GM23338 (cell line): ENCODE data around the gene ZBP1.

ENCODE experiments used
- CREB1 ChIP-seq: fragments of 250-450 bp; sonication (Bioruptor Pico); IDR thresholded peaks from 2 replicates; pipeline ENCODE4 v1.5.0; 2020; ENCODE audit warnings: low read depth, mild to moderate bottlenecking, moderate library complexity
- EZH2 ChIP-seq: fragments of 200-600 bp; sonication (generic); IDR thresholded peaks from one replicate; pipeline ENCODE4 v1.8.0; 2017; ENCODE audit warnings: antibody characterized with exemption, mild to moderate bottlenecking, low read depth; ENCODE audit not compliant: unreplicated experiment
- EZH2phosphoT487 ChIP-seq: fragments of 200-600 bp; sonication (generic); IDR thresholded peaks from one replicate; pipeline ENCODE4 v1.8.1; 2018; ENCODE audit warnings: antibody characterized with exemption; ENCODE audit not compliant: unreplicated experiment
- JUNB ChIP-seq: IDR thresholded peaks from one replicate; pipeline ENCODE4 v1.6.1; 2016; ENCODE audit warnings: antibody characterized with exemption; ENCODE audit not compliant: unreplicated experiment
- POLR2AphosphoS5 ChIP-seq: IDR thresholded peaks from 2 replicates; pipeline ENCODE4 v1.6.1; 2016; ENCODE audit warnings: antibody characterized with exemption, low read depth
- STAT1 ChIP-seq: IDR thresholded peaks from one replicate; pipeline ENCODE4 v1.6.1; 2016; ENCODE audit warnings: antibody characterized with exemption; ENCODE audit not compliant: unreplicated experiment
- ZNF114 ChIP-seq: fragments of 250-450 bp; sonication (Bioruptor Pico); IDR thresholded peaks from 2 replicates; pipeline ENCODE4 v1.5.0; 2020; ENCODE audit warnings: mild to moderate bottlenecking, moderate library complexity
- TF ChIP-seq, protein P1 (sequence below), 2 experiments: fragments of 200-600 bp in 1 of 2; sonication (generic) in 1 of 2; conservative IDR thresholded peaks; 2 replicates each; pipeline versions ENCODE4 v1.5.1 to v1.6.1; 2016 to 2017; ENCODE audit warnings: antibody characterized with exemption in 2 of 2, low read depth in 2 of 2, mild to moderate bottlenecking in 2 of 2, moderate library complexity in 1 of 2
- TF ChIP-seq, protein P2 (sequence below): IDR thresholded peaks from one replicate; pipeline ENCODE4 v1.6.1; 2018; ENCODE audit warnings: antibody characterized with exemption; ENCODE audit not compliant: unreplicated experiment
- TF ChIP-seq, protein P3 (sequence below): IDR thresholded peaks from 2 replicates; pipeline ENCODE4 v1.6.1; 2016; ENCODE audit warnings: antibody characterized with exemption

GRCh38 chr20:57638173-57638894 is 18.1 kb upstream of the ZBP1 start:
- TF ChIP-seq, protein P1, sequence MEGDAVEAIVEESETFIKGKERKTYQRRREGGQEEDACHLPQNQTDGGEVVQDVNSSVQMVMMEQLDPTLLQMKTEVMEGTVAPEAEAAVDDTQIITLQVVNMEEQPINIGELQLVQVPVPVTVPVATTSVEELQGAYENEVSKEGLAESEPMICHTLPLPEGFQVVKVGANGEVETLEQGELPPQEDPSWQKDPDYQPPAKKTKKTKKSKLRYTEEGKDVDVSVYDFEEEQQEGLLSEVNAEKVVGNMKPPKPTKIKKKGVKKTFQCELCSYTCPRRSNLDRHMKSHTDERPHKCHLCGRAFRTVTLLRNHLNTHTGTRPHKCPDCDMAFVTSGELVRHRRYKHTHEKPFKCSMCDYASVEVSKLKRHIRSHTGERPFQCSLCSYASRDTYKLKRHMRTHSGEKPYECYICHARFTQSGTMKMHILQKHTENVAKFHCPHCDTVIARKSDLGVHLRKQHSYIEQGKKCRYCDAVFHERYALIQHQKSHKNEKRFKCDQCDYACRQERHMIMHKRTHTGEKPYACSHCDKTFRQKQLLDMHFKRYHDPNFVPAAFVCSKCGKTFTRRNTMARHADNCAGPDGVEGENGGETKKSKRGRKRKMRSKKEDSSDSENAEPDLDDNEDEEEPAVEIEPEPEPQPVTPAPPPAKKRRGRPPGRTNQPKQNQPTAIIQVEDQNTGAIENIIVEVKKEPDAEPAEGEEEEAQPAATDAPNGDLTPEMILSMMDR (conservative IDR thresholded peaks at IDR 0.05; ENCODE audit: low read depth in 2 of 2) = no peak
- TF ChIP-seq, protein P2, sequence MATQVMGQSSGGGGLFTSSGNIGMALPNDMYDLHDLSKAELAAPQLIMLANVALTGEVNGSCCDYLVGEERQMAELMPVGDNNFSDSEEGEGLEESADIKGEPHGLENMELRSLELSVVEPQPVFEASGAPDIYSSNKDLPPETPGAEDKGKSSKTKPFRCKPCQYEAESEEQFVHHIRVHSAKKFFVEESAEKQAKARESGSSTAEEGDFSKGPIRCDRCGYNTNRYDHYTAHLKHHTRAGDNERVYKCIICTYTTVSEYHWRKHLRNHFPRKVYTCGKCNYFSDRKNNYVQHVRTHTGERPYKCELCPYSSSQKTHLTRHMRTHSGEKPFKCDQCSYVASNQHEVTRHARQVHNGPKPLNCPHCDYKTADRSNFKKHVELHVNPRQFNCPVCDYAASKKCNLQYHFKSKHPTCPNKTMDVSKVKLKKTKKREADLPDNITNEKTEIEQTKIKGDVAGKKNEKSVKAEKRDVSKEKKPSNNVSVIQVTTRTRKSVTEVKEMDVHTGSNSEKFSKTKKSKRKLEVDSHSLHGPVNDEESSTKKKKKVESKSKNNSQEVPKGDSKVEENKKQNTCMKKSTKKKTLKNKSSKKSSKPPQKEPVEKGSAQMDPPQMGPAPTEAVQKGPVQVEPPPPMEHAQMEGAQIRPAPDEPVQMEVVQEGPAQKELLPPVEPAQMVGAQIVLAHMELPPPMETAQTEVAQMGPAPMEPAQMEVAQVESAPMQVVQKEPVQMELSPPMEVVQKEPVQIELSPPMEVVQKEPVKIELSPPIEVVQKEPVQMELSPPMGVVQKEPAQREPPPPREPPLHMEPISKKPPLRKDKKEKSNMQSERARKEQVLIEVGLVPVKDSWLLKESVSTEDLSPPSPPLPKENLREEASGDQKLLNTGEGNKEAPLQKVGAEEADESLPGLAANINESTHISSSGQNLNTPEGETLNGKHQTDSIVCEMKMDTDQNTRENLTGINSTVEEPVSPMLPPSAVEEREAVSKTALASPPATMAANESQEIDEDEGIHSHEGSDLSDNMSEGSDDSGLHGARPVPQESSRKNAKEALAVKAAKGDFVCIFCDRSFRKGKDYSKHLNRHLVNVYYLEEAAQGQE = no peak
- no peak for TF ChIP-seq EZH2
- no peak for TF ChIP-seq POLR2AphosphoS5
- TF ChIP-seq JUNB = no peak
- no peak for TF ChIP-seq CREB1
- no peak for TF ChIP-seq EZH2phosphoT487
- TF ChIP-seq STAT1 = no peak
- no peak for TF ChIP-seq ZNF114
- TF ChIP-seq, protein P3, sequence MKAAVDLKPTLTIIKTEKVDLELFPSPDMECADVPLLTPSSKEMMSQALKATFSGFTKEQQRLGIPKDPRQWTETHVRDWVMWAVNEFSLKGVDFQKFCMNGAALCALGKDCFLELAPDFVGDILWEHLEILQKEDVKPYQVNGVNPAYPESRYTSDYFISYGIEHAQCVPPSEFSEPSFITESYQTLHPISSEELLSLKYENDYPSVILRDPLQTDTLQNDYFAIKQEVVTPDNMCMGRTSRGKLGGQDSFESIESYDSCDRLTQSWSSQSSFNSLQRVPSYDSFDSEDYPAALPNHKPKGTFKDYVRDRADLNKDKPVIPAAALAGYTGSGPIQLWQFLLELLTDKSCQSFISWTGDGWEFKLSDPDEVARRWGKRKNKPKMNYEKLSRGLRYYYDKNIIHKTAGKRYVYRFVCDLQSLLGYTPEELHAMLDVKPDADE = no peak
